Cardiac fibroblast (primary cell): Measurements from ENCODE around the gene DTYMK.
"Not testable (repeated sequence)": the region's sequence is repeated elsewhere in the genome, so short reads cannot be mapped to it uniquely, and the experiment has no call there.

Experiments
- DNase-seq, 2 donors: peaks; one replicate each; pipeline versions ENCODE4 v3.0.0 to v3.0.0-alpha.2; 2010; ENCODE audit warnings: low read depth in 2 of 2
- H3K4me3 ChIP-seq, 2 donors: replicated peaks in 1 of 2; 1 replicate in 1 of 2; 2 replicates in 1 of 2; pipeline ENCODE4 v1.5.1; 2011; ENCODE audit warnings: low read depth in 2 of 2, low read length in 2 of 2, mild to moderate bottlenecking in 2 of 2, moderate library complexity in 1 of 2
- TF ChIP-seq, protein P1 (sequence below): IDR thresholded peaks from one replicate; pipeline ENCODE4 v1.5.1; 2011; ENCODE audit warnings: low read depth, mild to moderate bottlenecking, low read length, inconsistent platforms

Gene DTYMK

DNA sequence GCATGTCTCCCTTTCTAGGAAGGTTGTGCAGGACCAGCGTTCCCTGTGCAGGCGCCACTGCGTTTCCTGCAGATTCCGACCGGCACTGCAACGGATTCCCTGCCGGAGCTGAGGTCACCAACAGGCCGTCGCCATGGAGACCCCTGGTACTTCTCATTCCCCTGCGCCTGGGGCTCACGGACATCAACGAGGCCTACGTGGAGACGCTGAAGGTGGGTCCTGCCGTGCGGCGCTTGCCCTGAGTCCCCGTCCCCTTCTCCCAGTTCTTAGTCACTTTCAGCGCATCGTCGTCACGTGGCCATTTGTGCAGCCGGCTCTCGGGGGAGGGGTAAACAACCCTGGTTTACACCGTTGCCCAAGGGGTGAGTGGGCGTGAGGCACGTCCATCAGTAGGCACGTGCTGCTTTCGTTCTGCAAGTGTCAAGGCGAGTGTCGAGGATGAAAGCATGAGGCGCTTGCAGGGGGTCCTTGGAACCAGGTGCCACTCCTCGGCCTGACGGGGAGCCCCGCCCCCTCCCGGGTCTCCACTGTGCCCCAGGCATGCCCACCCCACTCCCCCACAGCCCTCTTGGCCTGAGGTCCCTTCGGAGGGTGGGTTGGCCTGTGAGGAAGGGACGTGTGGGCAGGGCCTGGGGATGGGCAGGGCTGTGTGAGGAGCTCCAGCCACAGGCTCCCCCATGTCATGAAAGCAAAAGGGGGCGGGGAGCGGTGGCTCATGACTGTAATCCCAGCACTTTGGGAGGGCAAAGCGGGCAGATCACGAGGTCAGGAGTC lies 19.8 kb downstream of the DTYMK start:
- DNase-seq, result no peak
- TF ChIP-seq, protein P1, sequence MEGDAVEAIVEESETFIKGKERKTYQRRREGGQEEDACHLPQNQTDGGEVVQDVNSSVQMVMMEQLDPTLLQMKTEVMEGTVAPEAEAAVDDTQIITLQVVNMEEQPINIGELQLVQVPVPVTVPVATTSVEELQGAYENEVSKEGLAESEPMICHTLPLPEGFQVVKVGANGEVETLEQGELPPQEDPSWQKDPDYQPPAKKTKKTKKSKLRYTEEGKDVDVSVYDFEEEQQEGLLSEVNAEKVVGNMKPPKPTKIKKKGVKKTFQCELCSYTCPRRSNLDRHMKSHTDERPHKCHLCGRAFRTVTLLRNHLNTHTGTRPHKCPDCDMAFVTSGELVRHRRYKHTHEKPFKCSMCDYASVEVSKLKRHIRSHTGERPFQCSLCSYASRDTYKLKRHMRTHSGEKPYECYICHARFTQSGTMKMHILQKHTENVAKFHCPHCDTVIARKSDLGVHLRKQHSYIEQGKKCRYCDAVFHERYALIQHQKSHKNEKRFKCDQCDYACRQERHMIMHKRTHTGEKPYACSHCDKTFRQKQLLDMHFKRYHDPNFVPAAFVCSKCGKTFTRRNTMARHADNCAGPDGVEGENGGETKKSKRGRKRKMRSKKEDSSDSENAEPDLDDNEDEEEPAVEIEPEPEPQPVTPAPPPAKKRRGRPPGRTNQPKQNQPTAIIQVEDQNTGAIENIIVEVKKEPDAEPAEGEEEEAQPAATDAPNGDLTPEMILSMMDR, result no peak
- H3K4me3 ChIP-seq, result no peak overlapping the region

GRCh38 chr2:241665731-241666440 lies 20.7 kb downstream of the DTYMK start:
- DNase-seq, result peak in 1 of 2 donors; percentile 17
- TF ChIP-seq, protein P1, result no peak
- peak overlapping the region in 1 of 2 donors; percentile 1 for H3K4me3 ChIP-seq

- not testable (repeated sequence) for H3K4me3 ChIP-seq, DNase-seq
Observed at GRCh38 chr2:241662731-241663130, 23.9 kb downstream of the DTYMK start.

DNA sequence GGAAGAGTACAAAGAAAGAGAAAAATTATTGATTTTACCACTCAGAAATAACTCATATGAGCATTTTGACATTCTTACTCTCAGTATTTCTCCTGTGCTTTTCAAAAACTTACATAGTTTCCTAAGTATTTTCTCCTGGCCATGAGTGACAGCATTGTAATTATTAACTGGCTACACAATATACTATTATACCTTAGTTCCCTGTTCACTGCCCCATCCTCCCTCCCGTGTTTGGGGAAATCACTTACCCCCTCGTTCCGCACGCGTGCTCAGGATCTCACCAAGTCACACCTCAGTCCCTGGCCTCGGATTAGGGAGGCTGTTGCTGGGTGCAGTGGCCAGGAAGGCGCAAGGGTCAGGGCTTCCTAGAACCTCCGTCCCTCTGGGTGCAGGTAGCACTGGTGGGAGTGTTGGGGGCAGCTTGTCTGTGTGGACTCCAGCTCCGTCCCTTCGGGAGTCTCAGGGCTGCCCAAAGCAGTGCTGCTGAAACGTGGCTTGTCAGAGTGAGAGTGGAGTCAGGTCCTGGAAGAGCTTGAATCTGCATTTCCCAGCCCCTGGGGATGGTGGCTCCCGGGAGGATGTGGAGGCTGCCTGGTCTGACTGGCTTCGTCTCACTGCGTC lies 25.9 kb downstream of the DTYMK start:
- TF ChIP-seq, protein P1, result no peak
- no peak overlapping the region for H3K4me3 ChIP-seq

GRCh38 chr2:241659150-241659739 lies 27.4 kb downstream of the DTYMK start:
- TF ChIP-seq, protein P1, result peak; percentile 78
- DNase-seq, result peak; percentile 87 to 88
- no peak overlapping the region for H3K4me3 ChIP-seq

More for the DNA sequence above, 25.9 kb downstream of the DTYMK start:
- DNase-seq, result no peak

DNA sequence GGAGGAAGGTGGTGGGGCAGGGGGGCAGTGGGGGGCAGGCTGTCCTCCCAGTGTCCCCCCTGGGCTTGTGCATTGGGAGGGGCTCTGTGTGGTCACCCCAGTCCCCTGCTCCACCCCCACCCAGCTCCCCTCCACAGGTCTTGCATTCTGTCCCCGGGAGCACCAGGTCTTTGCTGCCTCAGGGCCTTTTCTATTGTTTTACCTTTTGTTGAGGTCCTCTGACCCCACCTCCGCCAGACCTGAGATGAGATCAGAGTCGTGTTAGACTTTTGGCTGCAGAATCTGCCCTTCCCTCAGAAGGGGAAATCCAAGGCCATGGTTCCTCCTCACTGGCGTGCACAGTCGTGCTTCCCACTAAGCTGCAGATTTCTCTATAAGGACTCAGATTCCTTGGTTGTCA lies 28.3 kb downstream of the DTYMK start:
- DNase-seq, result no peak
- TF ChIP-seq, protein P1, result no peak
- H3K4me3 ChIP-seq, result no peak overlapping the region
